HG03097 (cell line): Measurements from ENCODE around the gene SMARCA2.
A peak's percentile ranks its signal among the peaks of the same experiment; 100 is the strongest.

Source experiments
- ATAC-seq: cut with Tn5 transposase; IDR thresholded peaks from one replicate; pipeline ENCODE4 v1.9.1; 2021; ENCODE audit not compliant: unreplicated experiment, low FRiP score

Gene SMARCA2

DNA sequence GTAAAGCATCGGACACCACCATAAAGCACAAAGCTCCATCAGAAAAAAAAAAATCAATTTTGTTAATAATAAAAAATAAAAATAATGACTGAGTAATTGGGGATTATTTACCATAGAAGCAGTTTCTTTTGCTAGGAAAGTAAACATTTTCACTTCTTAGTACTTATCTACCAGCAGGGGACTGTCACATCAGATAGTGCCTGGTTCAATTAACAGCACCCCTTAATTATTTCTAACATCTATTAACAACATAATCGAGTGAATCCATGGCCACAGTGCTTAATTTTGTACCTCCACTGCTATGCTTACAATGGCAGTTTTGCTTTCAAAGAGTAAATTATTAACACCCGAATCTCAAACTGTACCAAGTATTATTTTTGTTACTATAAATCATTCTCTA lies 221.7 kb downstream of the SMARCA2 start:
- ATAC-seq = no peak

GRCh38 chr9:2241461-2241835 lies 226.3 kb downstream of the SMARCA2 start:
- ATAC-seq = no peak

- ATAC-seq = peak; percentile 80
Measured at GRCh38 chr9:2241836-2242741, 226.9 kb downstream of the SMARCA2 start.

- no peak for ATAC-seq
Measured at GRCh38 chr9:2242831-2243330, 227.7 kb downstream of the SMARCA2 start.
